ENCODE results near the gene CSNK1G1.

CSNK1G1 gene

GRCh38 chr15:64162478-64162868 lies 193.5 kb downstream of the CSNK1G1 start:
- H4K20me1 ChIP-seq, result peaks cover 48% of the 10 kb centered on the region
- peak overlapping the region; percentile 98 for H3K4me2 ChIP-seq
- H3K27ac ChIP-seq, result peak overlapping the region; percentile 90
- H3K4me1 ChIP-seq, result peaks cover 59% of the 10 kb centered on the region
- H3K9me3 ChIP-seq, result no peaks in the 10 kb centered on the region
- peaks cover 40% of the 10 kb centered on the region for H3K36me3 ChIP-seq
- H3K27me3 ChIP-seq, result no peaks in the 10 kb centered on the region
- peak overlapping the region; percentile 85 for H3K4me3 ChIP-seq
- TF ChIP-seq Cebpa-rat (IDR thresholded peaks at IDR 0.05), result no peak
- peak overlapping the region; percentile 93 for H3K9ac ChIP-seq

- H3K4me3 ChIP-seq, result peak overlapping the region; percentile 85
- no peak for TF ChIP-seq Cebpa-rat (IDR thresholded peaks at IDR 0.05)
Measured at GRCh38 chr15:64161688-64162477, 194.1 kb downstream of the CSNK1G1 start.

GRCh38 chr15:64158363-64159134 lies 197.4 kb downstream of the CSNK1G1 start:
- Histone ChIP-seq H3K27me3 (no peaks in the 10 kb centered on the region), H3K4me2 (peak overlapping the region; percentile 98), H3K9me3 (no peaks in the 10 kb centered on the region), H3K4me3 (no peak overlapping the region), H3K4me1 (peaks cover 86% of the 10 kb centered on the region), H4K20me1 (peaks cover 87% of the 10 kb centered on the region), H3K36me3 (peaks cover 79% of the 10 kb centered on the region), H3K27ac (peak overlapping the region; percentile 58), H3K9ac (peak overlapping the region; percentile 50)
- no peak for TF ChIP-seq Cebpa-rat (IDR thresholded peaks at IDR 0.05)

More at GRCh38 chr15:64161688-64162477, 194.1 kb downstream of the CSNK1G1 start:
- peak overlapping the region; percentile 90 for H3K27ac ChIP-seq
- no peaks in the 10 kb centered on the region for H3K9me3 ChIP-seq
- no peaks in the 10 kb centered on the region for H3K27me3 ChIP-seq
- peaks cover 53% of the 10 kb centered on the region for H4K20me1 ChIP-seq
- peak overlapping the region; percentile 93 for H3K9ac ChIP-seq
- peaks cover 65% of the 10 kb centered on the region for H3K4me1 ChIP-seq
- peaks cover 46% of the 10 kb centered on the region for H3K36me3 ChIP-seq
- peak overlapping the region; percentile 98 for H3K4me2 ChIP-seq

GRCh38 chr15:64157599-64158125 lies 198.3 kb downstream of the CSNK1G1 start:
- Histone ChIP-seq H3K4me3 (no peak overlapping the region), H3K9me3 (no peaks in the 10 kb centered on the region), H3K27me3 (no peaks in the 10 kb centered on the region), H3K27ac (0 out of 2 replicates have a peak overlapping the region, but pooled peaks have one; percentile 58), H3K9ac (0 out of 2 replicates have a peak overlapping the region, but pooled peaks have one; percentile 40), H4K20me1 (peaks cover 87% of the 10 kb centered on the region), H3K4me2 (peak overlapping the region; percentile 98; the same call in 1 of the 2 replicates), H3K4me1 (peaks cover 84% of the 10 kb centered on the region), H3K36me3 (peaks cover 79% of the 10 kb centered on the region)
- no peak for TF ChIP-seq Cebpa-rat (IDR thresholded peaks at IDR 0.05)

- peaks cover 83% of the 10 kb centered on the region for H4K20me1 ChIP-seq
- peaks cover 79% of the 10 kb centered on the region for H3K36me3 ChIP-seq
- H3K4me1 ChIP-seq, result peaks cover 81% of the 10 kb centered on the region
- H3K9me3 ChIP-seq, result no peaks in the 10 kb centered on the region
- H3K4me2 ChIP-seq, result 0 out of 2 replicates have a peak overlapping the region, but pooled peaks have one; percentile 8
- no peak for TF ChIP-seq Cebpa-rat (IDR thresholded peaks at IDR 0.05)
- H3K4me3 ChIP-seq, result no peak overlapping the region
- H3K27ac ChIP-seq, result peak overlapping the region; percentile 35
- peak overlapping the region; percentile 40 for H3K9ac ChIP-seq
- no peaks in the 10 kb centered on the region for H3K27me3 ChIP-seq
Measured at GRCh38 chr15:64156652-64157331, 199.2 kb downstream of the CSNK1G1 start.

- H3K9ac ChIP-seq, result 0 out of 2 replicates have a peak overlapping the region, but pooled peaks have one; percentile 12
- no peaks in the 10 kb centered on the region for H3K9me3 ChIP-seq
- peaks cover 76% of the 10 kb centered on the region for H3K4me1 ChIP-seq
- peaks cover 75% of the 10 kb centered on the region for H4K20me1 ChIP-seq
- no peak overlapping the region for H3K4me3 ChIP-seq
- no peak for TF ChIP-seq Cebpa-rat (IDR thresholded peaks at IDR 0.05)
- peak overlapping the region; percentile 14; the same call in 1 of the 2 replicates for H3K4me2 ChIP-seq
- H3K27ac ChIP-seq, result peak overlapping the region; percentile 35
- H3K36me3 ChIP-seq, result peaks cover 74% of the 10 kb centered on the region
- no peaks in the 10 kb centered on the region for H3K27me3 ChIP-seq
Measured at GRCh38 chr15:64155802-64156651, 199.9 kb downstream of the CSNK1G1 start.

GRCh38 chr15:64153480-64154367 lies 202.2 kb downstream of the CSNK1G1 start:
- Histone ChIP-seq H3K9ac (peak overlapping the region; percentile 97), H3K4me2 (peak overlapping the region; percentile 97), H3K9me3 (no peaks in the 10 kb centered on the region), H3K4me1 (peaks cover 72% of the 10 kb centered on the region), H3K27me3 (no peaks in the 10 kb centered on the region), H3K36me3 (peaks cover 51% of the 10 kb centered on the region), H3K4me3 (peak overlapping the region; percentile 95), H3K27ac (peak overlapping the region; percentile 98), H4K20me1 (peaks cover 52% of the 10 kb centered on the region)
- no peak for TF ChIP-seq Cebpa-rat (IDR thresholded peaks at IDR 0.05)

Data from BLaER1 (cell line).